Activated CD4-positive, alpha-beta T cell treated with anti-CD3 and anti-CD28 coated beads, Interleukin-2, Interleukin-4, amounts not matched to agents 100 ng/mL and 50 ng/mL, durations not matched to agents 16 hours and 8 hours (primary cell): ENCODE results near the gene CNPY4.
"Not testable (repeated sequence)": the region's sequence is repeated elsewhere in the genome, so short reads cannot be mapped to it uniquely, and the experiment has no call there.

Source experiments
- DNase-seq: peaks from one replicate; pipeline ENCODE4 v3.0.0-alpha.2; 2020; ENCODE audit warnings: low spot score

The CNPY4 gene

GRCh38 chr7:100119970-100120732, 717 bp downstream of the CNPY4 start:
- peak; percentile 74 for DNase-seq

GRCh38 chr7:100120733-100121036, 1.3 kb downstream of the CNPY4 start:
- DNase-seq, result no peak

GRCh38 chr7:100122067-100122466, 2.6 kb downstream of the CNPY4 start:
- no peak for DNase-seq

- no peak for DNase-seq
Observed at GRCh38 chr7:100122568-100122967, 3.1 kb downstream of the CNPY4 start.

- DNase-seq, result no peak
Observed at GRCh38 chr7:100124301-100125230, 5.1 kb downstream of the CNPY4 start.

GRCh38 chr7:100126239-100126930, 7.0 kb downstream of the CNPY4 start:
- DNase-seq, result no peak

GRCh38 chr7:100126931-100127865, 7.8 kb downstream of the CNPY4 start, which contains the start of gene MBLAC1:
Gene MBLAC1, plus strand, starts transcription at chr7:100126967. Its CDS starts 429 bp downstream, at chr7:100127396.
- DNase-seq, result peak; percentile 93

GRCh38 chr7:100127866-100128636, 8.6 kb downstream of the CNPY4 start:
- no peak for DNase-seq

GRCh38 chr7:100128637-100128963, 9.2 kb downstream of the CNPY4 start:
- no peak for DNase-seq

- DNase-seq, result not testable (repeated sequence)
Observed at GRCh38 chr7:100130220-100130607, 10.8 kb downstream of the CNPY4 start.

- DNase-seq, result peak; percentile 82
Observed at GRCh38 chr7:100130608-100131453, 11.4 kb downstream of the CNPY4 start.

GRCh38 chr7:100132126-100132525, 12.7 kb downstream of the CNPY4 start:
- no peak for DNase-seq

- peak; percentile 71 for DNase-seq
Observed at GRCh38 chr7:100132697-100133151, 13.3 kb downstream of the CNPY4 start.

GRCh38 chr7:100137851-100138760, 18.7 kb downstream of the CNPY4 start:
- no peak for DNase-seq

GRCh38 chr7:100141555-100141949, 22.1 kb downstream of the CNPY4 start:
- DNase-seq, result no peak

- no peak for DNase-seq
Observed at GRCh38 chr7:100142461-100142860, 23.0 kb downstream of the CNPY4 start.

GRCh38 chr7:100146350-100146749, 26.9 kb downstream of the CNPY4 start:
- not testable (repeated sequence) for DNase-seq

- no peak for DNase-seq
Observed at GRCh38 chr7:100147278-100147677, 27.8 kb downstream of the CNPY4 start.

- no peak for DNase-seq
Observed at GRCh38 chr7:100148225-100148558, 28.8 kb downstream of the CNPY4 start.
